IMR-90 (cell line): ENCODE data around the gene ROM1. TPM values are rescaled to one million over a fixed set of nuclear protein-coding genes. Genes with fewer than 3 reads are reported as not detected.
A peak's percentile ranks its signal among the peaks of the same experiment; 100 is the strongest.

Experiments used
- ATAC-seq: fragments of 200-7000 bp; cut with Tn5 transposase; 2 replicates; pipeline ENCODE4 v1.9.1; 2020; ENCODE audit warnings: low read depth, mild to moderate bottlenecking, moderate library complexity
- BruUV-seq: library from RNA; stranded (reverse); fragments of 400-500 nt; replicated peaks from 2 replicates; lab custom pipeline; 2021; lab: Mats Ljungman, UMichigan
- CTCF ChIA-PET: fragments of 300-600 bp; formaldehyde crosslinking; extraction: SDS; loops from one replicate; lab custom pipeline; 2021; ENCODE audit warnings: antibody characterized with exemption; lab: Yijun Ruan, JAX
- POLR2A ChIA-PET: fragments of 300-600 bp; sonication (Branson Sonifier 250); formaldehyde crosslinking; loops from one replicate; lab custom pipeline; 2022; ENCODE audit warnings: antibody characterized with exemption; ENCODE audit not compliant: unreplicated experiment; lab: Charles Lee
- DNase-seq: peaks from one replicate; pipeline ENCODE4 v3.0.0; 2013
- H2AFZ ChIP-seq: replicated peaks from 2 replicates; pipeline ENCODE3; 2013; ENCODE audit warnings: low read length, mild to moderate bottlenecking; ENCODE audit not compliant: poor library complexity
- H2AK5ac ChIP-seq: 2 replicates; pipeline ENCODE4 v1.6.1; 2013; ENCODE audit warnings: low read depth, low read length, inconsistent platforms
- H2AK9ac ChIP-seq: replicated peaks from 2 replicates; pipeline ENCODE3; 2013; ENCODE audit warnings: mild to moderate bottlenecking, low read depth, low read length, moderate library complexity; ENCODE audit not compliant: poor library complexity
- H2BK120ac ChIP-seq: 2 replicates; pipeline ENCODE4 v1.6.1; 2013; ENCODE audit warnings: low read depth, low read length, inconsistent platforms
- H2BK15ac ChIP-seq: 3 replicates; pipeline ENCODE4 v1.6.1; 2013; ENCODE audit warnings: low read depth, low read length, inconsistent platforms
- H2BK20ac ChIP-seq: 2 replicates; pipeline ENCODE4 v1.6.1; 2013; ENCODE audit warnings: low read depth, mild to moderate bottlenecking, inconsistent platforms, low read length, moderate library complexity
- H2BK5ac ChIP-seq: 2 replicates; pipeline ENCODE4 v1.6.1; 2013; ENCODE audit warnings: mild to moderate bottlenecking, low read depth, low read length, inconsistent platforms; ENCODE audit not compliant: poor library complexity, severe bottlenecking
- H3K14ac ChIP-seq: replicated peaks from 2 replicates; pipeline ENCODE4 v1.6.1; 2013; ENCODE audit warnings: low read depth, low read length, inconsistent platforms
- H3K18ac ChIP-seq: 2 replicates; pipeline ENCODE4 v1.6.1; 2013; ENCODE audit warnings: low read depth, low read length, control low read depth
- H3K23ac ChIP-seq: 2 replicates; pipeline ENCODE4 v1.6.1; 2013; ENCODE audit warnings: low read depth, low read length, inconsistent platforms
- H3K27ac ChIP-seq: 2 replicates; pipeline ENCODE4 v1.5.1; 2013; ENCODE audit warnings: mild to moderate bottlenecking, control low read depth, low read length; ENCODE audit not compliant: insufficient read depth
- H3K27me3 ChIP-seq: 2 replicates; pipeline ENCODE4 v1.6.1; 2013; ENCODE audit warnings: low read length; ENCODE audit not compliant: control insufficient read depth, insufficient read depth
- H3K36me3 ChIP-seq: 2 replicates; pipeline ENCODE4 v1.6.1; 2013; ENCODE audit warnings: low read length, mixed read lengths; ENCODE audit not compliant: control insufficient read depth, insufficient read depth
- H3K4ac ChIP-seq: 2 replicates; pipeline ENCODE4 v1.6.1; 2013; ENCODE audit warnings: low read depth, low read length, inconsistent platforms
- H3K4me1 ChIP-seq: 2 replicates; pipeline ENCODE4 v1.6.1; 2013; ENCODE audit warnings: low read length, mixed read lengths; ENCODE audit not compliant: control insufficient read depth, insufficient read depth
- H3K4me2 ChIP-seq: 2 replicates; pipeline ENCODE4 v1.6.1; 2013; ENCODE audit warnings: low read depth, mild to moderate bottlenecking, control low read depth, low read length, moderate library complexity
- H3K4me3 ChIP-seq: 2 replicates; pipeline ENCODE4 v1.5.1; 2013; ENCODE audit warnings: low read depth, mild to moderate bottlenecking, control low read depth, low read length, moderate library complexity; ENCODE audit not compliant: insufficient read depth
- H3K56ac ChIP-seq: 2 replicates; pipeline ENCODE4 v1.6.1; 2013; ENCODE audit warnings: low read length, inconsistent platforms; ENCODE audit not compliant: insufficient read depth; ENCODE audit errors: extremely low read depth
- H3K79me1 ChIP-seq, 2 experiments: 2 replicates each; pipeline ENCODE4 v1.6.1; 2013; ENCODE audit warnings: low read length in 2 of 2, inconsistent platforms in 1 of 2, low read depth in 1 of 2
- H3K9ac ChIP-seq: 2 replicates; pipeline ENCODE4 v1.6.1; 2013; ENCODE audit warnings: low read depth, low read length, control low read depth
- H3K9me1 ChIP-seq: 2 replicates; pipeline ENCODE4 v1.6.1; 2013; ENCODE audit warnings: low read length, inconsistent platforms; ENCODE audit not compliant: insufficient read depth
- H3K9me3 ChIP-seq: 2 replicates; pipeline ENCODE4 v1.6.1; 2013; ENCODE audit warnings: low read length; ENCODE audit not compliant: control insufficient read depth, insufficient read depth
- H4K20me1 ChIP-seq: 2 replicates; pipeline ENCODE4 v1.6.1; 2013; ENCODE audit warnings: low read length, inconsistent platforms; ENCODE audit not compliant: insufficient read depth
- H4K5ac ChIP-seq: 2 replicates; pipeline ENCODE4 v1.6.1; 2013; ENCODE audit warnings: mild to moderate bottlenecking, low read depth, low read length, control low read depth
- H4K8ac ChIP-seq, 2 experiments: 2 replicates each; pipeline ENCODE4 v1.6.1; 2013; ENCODE audit warnings: low read depth in 2 of 2, low read length in 2 of 2, control low read depth in 1 of 2, inconsistent platforms in 1 of 2
- H4K91ac ChIP-seq: 2 replicates; pipeline ENCODE4 v1.6.1; 2013; ENCODE audit warnings: low read depth, low read length, inconsistent platforms; ENCODE audit not compliant: insufficient read depth
- MAZ ChIP-seq: IDR thresholded peaks from 2 replicates; pipeline ENCODE4 v1.6.1; 2012; ENCODE audit warnings: low read depth, mild to moderate bottlenecking, low read length, improper control_type of control experiment, moderate library complexity, borderline replicate concordance
- MXI1 ChIP-seq: IDR thresholded peaks from 2 replicates; pipeline ENCODE4 v1.6.1; 2012; ENCODE audit warnings: low read depth, mild to moderate bottlenecking, low read length, moderate library complexity, borderline replicate concordance
- SMC3 ChIP-seq: fragments of 150-350 bp; IDR thresholded peaks from 2 replicates; pipeline ENCODE4 v1.6.1; 2016; ENCODE audit warnings: low read depth, mild to moderate bottlenecking, antibody characterized with exemption, low read length, moderate library complexity
- WGBS, 2 experiments: methylation state at CpG; one replicate each; pipeline versions ENCODE4 v1.1.5 to v1.1.7; 2013; ENCODE audit warnings: missing lambda C conversion rate in 2 of 2; ENCODE audit not compliant: insufficient read length in 1 of 2; ENCODE audit errors: extremely low coverage in 2 of 2; 5-methylcytosine and 5-hydroxymethylcytosine counted together
- dilution Hi-C: fragments of 300-500 bp; cut with HindIII; formaldehyde crosslinking; loops from one replicate; pipeline ENCODE4 v1.14.3; 2018; ENCODE audit warnings: low sequenced_read_pairs; ENCODE audit not compliant: unreplicated experiment
- in situ Hi-C: fragments of 300-500 bp; cut with MboI; formaldehyde crosslinking; loops from 3 replicates; pipeline ENCODE4 v1.14.3; 2019; ENCODE audit warnings: low sequenced_read_pairs, inconsistent platforms, mixed read lengths
- intact Hi-C: fragments of 100-400 bp; cut with micrococcal nuclease; formaldehyde crosslinking; loops from 2 replicates; pipeline ENCODE4 v1.10.0; 2022
- polyA plus RNA-seq, 3 experiments: library from polyadenylated mRNA; depleted of rRNA; stranded (reverse); fragments of >200 nt; gene quantifications; 2 replicates each; pipeline ENCODE4 v1.2.3, GENCODE V29; 2012; ENCODE audit warnings: low replicate concordance in 1 of 3
- total RNA-seq: library from RNA; depleted of rRNA; stranded (reverse); fragments of >200 nt; gene quantifications from 2 replicates; pipeline ENCODE4 v1.2.3, GENCODE V29; 2012

The ROM1 gene
- total and polyA plus RNA-seq, 2 of the 4 experiments (the other 2 are of a cell fraction): 2.2 to 2.5 TPM

DNA sequence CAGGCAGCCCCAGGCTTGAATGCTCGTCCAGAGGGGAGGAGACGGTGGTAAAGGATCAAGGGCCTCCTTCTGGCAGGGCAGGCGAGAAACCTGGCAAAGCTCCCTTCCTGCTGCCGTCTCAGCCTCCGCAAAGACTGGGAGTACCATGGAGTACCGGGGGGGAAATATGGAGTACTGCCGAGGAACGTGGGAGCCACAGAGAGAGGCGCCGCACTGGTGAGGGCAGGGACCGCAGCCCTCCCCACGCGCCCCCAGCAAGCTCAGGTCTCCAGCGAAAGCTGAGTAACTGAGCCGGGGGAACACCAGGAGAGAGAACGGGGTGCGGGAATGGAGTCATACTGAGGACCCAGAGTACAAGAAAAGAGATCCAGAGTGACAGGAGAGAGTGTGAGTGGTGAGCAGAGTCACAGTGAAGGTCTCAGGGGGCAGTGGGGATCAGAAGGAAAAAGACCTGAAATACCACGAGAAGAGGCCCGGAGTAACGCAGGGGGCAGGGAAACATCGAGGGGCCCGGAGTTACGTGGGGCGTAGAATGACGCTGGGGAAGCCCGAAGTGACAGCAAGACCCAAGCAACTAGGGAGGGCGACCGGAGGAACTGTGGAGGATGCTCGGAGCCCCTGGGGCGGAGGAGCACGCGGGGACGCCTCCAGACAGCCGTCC lies 1.2 kb upstream of the ROM1 start:
- intact Hi-C loops: loop anchor here (5.0 kb wide), 1 partner anchor 250 kb away; no protein-coding TSS in a partner anchor

More for the DNA sequence above, 1.2 kb upstream of the ROM1 start:
- Histone ChIP-seq H3K27me3 (no peaks in the 10 kb centered on the region), H3K4ac (peak overlapping the region; percentile 79), H3K4me3 (peak overlapping the region; percentile 78), H3K9ac (peak overlapping the region; percentile 76), H2AK9ac (peak overlapping the region; percentile 91), H3K9me1 (no peaks in the 10 kb centered on the region), H3K14ac (peak overlapping the region; percentile 62), H3K4me1 (peaks cover 10% of the 10 kb centered on the region), H3K36me3 (peaks cover 31% of the 10 kb centered on the region), H4K91ac (peak overlapping the region; percentile 53), H3K56ac (peak overlapping the region; percentile 54; the same call in 1 of the 2 replicates), H2AFZ (peak overlapping the region; percentile 84), H3K23ac (peak overlapping the region; percentile 82), H4K20me1 (peaks cover 11% of the 10 kb centered on the region), H2BK20ac (no peak overlapping the region), H2BK15ac (peak overlapping the region; percentile 3; the same call in 1 of the 3 replicates), H3K4me2 (peak overlapping the region; percentile 98), H4K8ac (peak overlapping the region; percentile 4 to 83; a peak in 2 of 4 replicates), H4K5ac (peak overlapping the region; percentile 86), H3K9me3 (no peaks in the 10 kb centered on the region), H3K27ac (peak overlapping the region; percentile 55), H2AK5ac (peak overlapping the region; percentile 30), H2BK120ac (peak overlapping the region; percentile 21; the same call in 1 of the 2 replicates), H3K18ac (peak overlapping the region; percentile 91), H2BK5ac (peak overlapping the region; percentile 66), H3K79me1 (peaks cover 14 to 21% of the 10 kb centered on the region in 2 experiments; a peak in 3 of 4 replicates)
- WGBS, 2 experiments: 1% methylated on average over 11 of the region's 34 CpGs; no CpG with 5 or more reads in 1 of the 2 experiments
- ChIA-PET POLR2A (interaction anchor here (0.6 kb wide), 1 partner anchor 34 kb away, joined by 7 read pairs; no protein-coding TSS in a partner anchor), CTCF (interaction anchor here (0.6 to 1.9 kb wide), 6 partner anchors 10 to 53 kb away, joined by 3 to 4 read pairs (median 3); partner anchors contain the start of genes B3GAT3, C11orf98, CSKMT and TUT1)
- TF ChIP-seq SMC3 (no peak), MXI1 (0 out of 2 replicates have a peak, but pooled peaks have one; percentile 43), MAZ (peak; percentile 36; the same call in 1 of the 2 replicates)
- in situ Hi-C loops (no loop called here), dilution Hi-C loops (no loop called here)
- peak; percentile 60 for DNase-seq
- no TSS peak for BruUV-seq
- ATAC-seq: peak; percentile 6
